ENCODE results near the gene METTL4. TPM values are rescaled to one million over a fixed set of nuclear protein-coding genes. Genes with fewer than 3 reads are reported as not detected.

METTL4 gene
- 16.1 and 19.3 TPM in 2 replicates for total RNA-seq

DNA sequence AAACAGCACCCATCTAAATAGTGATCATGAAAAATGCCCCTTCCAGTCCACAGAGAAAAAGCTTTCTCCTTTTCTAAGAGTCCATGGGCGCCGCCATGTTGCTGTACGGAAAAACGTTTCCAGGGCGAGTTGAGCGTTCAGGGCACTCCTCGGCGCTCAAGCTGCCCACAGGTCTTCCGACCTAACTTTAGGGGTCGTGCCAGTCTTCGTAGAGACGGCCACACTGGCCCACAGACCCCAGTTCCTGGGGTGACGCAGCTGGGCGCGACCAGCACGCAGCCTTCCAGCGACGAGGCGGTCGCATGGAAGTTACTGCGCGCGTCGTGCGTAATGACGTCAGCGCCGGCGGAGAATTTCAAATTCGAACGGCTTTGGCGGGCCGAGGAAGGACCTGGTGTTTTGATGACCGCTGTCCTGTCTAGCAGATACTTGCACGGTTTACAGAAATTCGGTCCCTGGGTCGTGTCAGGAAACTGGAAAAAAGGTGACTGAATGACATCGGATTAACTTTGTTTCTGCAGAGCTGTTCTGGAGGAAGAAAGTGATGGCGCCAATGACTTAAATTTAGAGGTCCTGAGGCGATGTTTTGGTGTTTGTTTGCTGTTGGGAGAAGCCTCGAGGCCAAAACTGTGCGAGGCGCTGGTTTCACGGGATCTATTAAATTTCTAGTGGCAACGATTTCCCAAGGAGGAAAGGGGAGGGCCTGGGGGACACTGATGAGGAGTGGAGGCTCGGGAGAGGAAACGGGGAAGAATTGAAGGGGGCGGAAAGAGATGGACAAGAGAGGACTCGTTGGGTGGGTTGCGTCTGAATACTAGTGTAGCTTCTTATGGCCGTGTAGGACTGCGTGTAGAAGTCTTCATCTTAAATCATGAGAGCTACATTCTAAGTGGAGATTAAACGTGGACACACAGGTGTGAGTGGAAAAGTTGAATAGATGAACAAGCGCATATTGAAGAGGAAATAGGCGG is at the start of gene METTL4, which contains the start of gene NDC80:
TSS of gene METTL4 (minus strand) at position 306 of the 971 bp plus-strand sequence. CDS start 4,289 bp downstream, outside the sequence.
TSS of gene NDC80 (plus strand) at position 358 of the 971 bp plus-strand sequence. CDS start 1,429 bp downstream, outside the sequence.

Small RNAs within 50 kb of the gene (small RNA-seq; reads per million reads assigned to genes)
- not detected for gene RF00019
- gene RF01233, result not detected

Other genes starting within 250 kb of the METTL4 start
- gene NDC80, start 52 bp upstream of the METTL4 start, total RNA-seq, result 45.7 and 61.7 TPM in 2 replicates
- 109 and 112 TPM in 2 replicates for gene SMCHD1, start 84.2 kb upstream of the METTL4 start, total RNA-seq

Measured in thoracic aorta endothelial cell (primary cell).